BJ (cell line): ENCODE results near the gene ZSWIM4. TPM values are rescaled to one million over a fixed set of nuclear protein-coding genes. Genes with fewer than 3 reads are reported as not detected.

Experiments
- CTCF ChIA-PET: fragments of 350-600 bp; formaldehyde crosslinking; extraction: SDS; loops from one replicate; lab custom pipeline; 2021; ENCODE audit warnings: antibody characterized with exemption, inconsistent platforms; lab: Yijun Ruan, JAX
- POLR2A ChIA-PET: fragments of 300-600 bp; sonication (Branson Sonifier 250); formaldehyde crosslinking; extraction: SDS; loops from one replicate; lab custom pipeline; 2021; ENCODE audit warnings: antibody characterized with exemption; lab: Charles Lee
- DNase-seq: peaks from one replicate; pipeline ENCODE4 v3.0.0-alpha.2; 2011; ENCODE audit warnings: low read depth
- H3K27me3 ChIP-seq: 2 replicates; pipeline ENCODE4 v1.6.0; 2011; ENCODE audit warnings: low read length; ENCODE audit not compliant: control insufficient read depth, insufficient read depth
- H3K36me3 ChIP-seq: 2 replicates; pipeline ENCODE4 v1.5.1; 2011; ENCODE audit warnings: low read length; ENCODE audit not compliant: control insufficient read depth, insufficient read depth
- H3K4me3 ChIP-seq: 2 replicates; pipeline ENCODE4 v1.5.1; 2011; ENCODE audit warnings: low read depth, mild to moderate bottlenecking, control low read depth, low read length
- polyA plus RNA-seq: library from polyadenylated mRNA; depleted of rRNA; stranded (reverse); fragments of >200 nt; gene quantifications from 2 replicates; pipeline ENCODE4 v1.2.3, GENCODE V29; 2011
- TF ChIP-seq, protein P1 (sequence below): IDR thresholded peaks from 2 replicates; pipeline ENCODE4 v1.5.1; 2011; ENCODE audit warnings: low read depth, mild to moderate bottlenecking, control low read depth, inconsistent platforms, low read length, moderate library complexity; ENCODE audit not compliant: insufficient read depth

ZSWIM4 gene
- polyA plus RNA-seq, 1 experiment: 5.7 TPM

GRCh38 chr19:13808856-13809255 is 13.6 kb downstream of the ZSWIM4 start:
- Histone ChIP-seq H3K36me3 (peaks cover 34% of the 10 kb centered on the region), H3K27me3 (no peaks in the 10 kb centered on the region), H3K4me3 (no peak overlapping the region)
- TF ChIP-seq, protein P1, sequence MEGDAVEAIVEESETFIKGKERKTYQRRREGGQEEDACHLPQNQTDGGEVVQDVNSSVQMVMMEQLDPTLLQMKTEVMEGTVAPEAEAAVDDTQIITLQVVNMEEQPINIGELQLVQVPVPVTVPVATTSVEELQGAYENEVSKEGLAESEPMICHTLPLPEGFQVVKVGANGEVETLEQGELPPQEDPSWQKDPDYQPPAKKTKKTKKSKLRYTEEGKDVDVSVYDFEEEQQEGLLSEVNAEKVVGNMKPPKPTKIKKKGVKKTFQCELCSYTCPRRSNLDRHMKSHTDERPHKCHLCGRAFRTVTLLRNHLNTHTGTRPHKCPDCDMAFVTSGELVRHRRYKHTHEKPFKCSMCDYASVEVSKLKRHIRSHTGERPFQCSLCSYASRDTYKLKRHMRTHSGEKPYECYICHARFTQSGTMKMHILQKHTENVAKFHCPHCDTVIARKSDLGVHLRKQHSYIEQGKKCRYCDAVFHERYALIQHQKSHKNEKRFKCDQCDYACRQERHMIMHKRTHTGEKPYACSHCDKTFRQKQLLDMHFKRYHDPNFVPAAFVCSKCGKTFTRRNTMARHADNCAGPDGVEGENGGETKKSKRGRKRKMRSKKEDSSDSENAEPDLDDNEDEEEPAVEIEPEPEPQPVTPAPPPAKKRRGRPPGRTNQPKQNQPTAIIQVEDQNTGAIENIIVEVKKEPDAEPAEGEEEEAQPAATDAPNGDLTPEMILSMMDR: no peak
- DNase-seq: no peak
- ChIA-PET POLR2A (no interaction called here), CTCF (interaction anchor here (0.6 to 1.6 kb wide), 2 partner anchors 8 to 10 kb away, joined by 3 read pairs; no protein-coding TSS in a partner anchor)

DNA sequence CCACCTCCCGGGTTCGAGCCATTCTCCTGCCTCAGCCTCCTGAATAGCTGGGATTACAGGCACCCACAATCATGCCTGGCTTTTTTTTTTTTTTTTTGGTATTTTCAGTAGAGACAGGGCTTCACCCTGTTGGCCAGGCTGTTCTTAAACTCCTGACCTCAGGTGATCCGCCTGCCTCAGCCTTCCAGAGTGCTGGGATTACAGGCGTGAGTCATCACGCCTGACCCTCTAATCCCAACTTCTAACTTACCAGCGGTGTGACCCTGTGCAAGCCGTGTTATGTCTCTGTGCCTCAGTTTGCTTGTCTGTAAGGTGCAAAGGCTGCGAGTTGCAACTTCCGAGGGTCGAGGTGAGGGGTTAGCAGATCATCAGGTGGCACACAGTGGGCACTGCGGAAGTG is 17.3 kb downstream of the ZSWIM4 start:
- DNase-seq: no peak
- peaks cover 41% of the 10 kb centered on the region for H3K36me3 ChIP-seq
- no peak overlapping the region for H3K4me3 ChIP-seq
- TF ChIP-seq, protein P1: no peak
- CTCF ChIA-PET: interaction anchor here (0.6 kb wide), 1 partner anchor 25 kb away, joined by 3 read pairs; no protein-coding TSS in a partner anchor
- POLR2A ChIA-PET: no interaction called here
- no peaks in the 10 kb centered on the region for H3K27me3 ChIP-seq

GRCh38 chr19:13813147-13813546 is 17.9 kb downstream of the ZSWIM4 start:
- TF ChIP-seq, protein P1: no peak
- H3K4me3 ChIP-seq: no peak overlapping the region
- ChIA-PET CTCF (interaction anchor here (1.0 to 1.6 kb wide), 2 partner anchors 29 to 57 kb away, joined by 3 to 4 read pairs; no protein-coding TSS in a partner anchor), POLR2A (no interaction called here)
- peaks cover 45% of the 10 kb centered on the region for H3K36me3 ChIP-seq
- DNase-seq: no peak
- H3K27me3 ChIP-seq: no peaks in the 10 kb centered on the region

DNA sequence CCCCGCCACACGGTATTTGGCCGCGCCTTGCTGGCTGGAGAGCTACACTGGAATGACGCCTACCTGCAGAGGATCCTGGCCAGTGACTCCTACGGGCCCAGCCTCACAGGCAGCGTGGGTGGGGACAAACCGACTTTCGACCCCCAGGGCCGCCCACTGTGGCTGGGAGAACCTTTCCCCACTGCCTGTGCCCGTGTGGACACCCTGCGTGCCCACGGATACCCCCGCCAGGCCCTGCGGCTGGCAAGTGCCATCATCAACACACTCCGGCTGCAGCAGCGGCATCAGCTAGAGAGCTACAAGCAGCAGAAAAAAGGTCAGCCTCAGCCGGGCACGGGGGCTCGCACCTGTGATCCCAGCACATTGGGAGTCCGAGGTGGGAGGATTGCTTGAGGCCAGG is 19.3 kb downstream of the ZSWIM4 start:
- Histone ChIP-seq H3K36me3 (peaks cover 43% of the 10 kb centered on the region), H3K27me3 (no peaks in the 10 kb centered on the region), H3K4me3 (no peak overlapping the region)
- DNase-seq: no peak
- POLR2A ChIA-PET: no interaction called here
- CTCF ChIA-PET: interaction anchor here (0.7 to 1.6 kb wide), 3 partner anchors 21 to 38 kb away, joined by 3 to 4 read pairs (median 3); no protein-coding TSS in a partner anchor
- TF ChIP-seq, protein P1: no peak

GRCh38 chr19:13817018-13817614 is 21.9 kb downstream of the ZSWIM4 start:
- TF ChIP-seq, protein P1: no peak
- CTCF ChIA-PET: no interaction called here
- H3K36me3 ChIP-seq: peaks cover 42% of the 10 kb centered on the region
- POLR2A ChIA-PET: no interaction called here
- no peaks in the 10 kb centered on the region for H3K27me3 ChIP-seq
- no peak overlapping the region for H3K4me3 ChIP-seq
- no peak for DNase-seq
